GM23248 (cell line): ENCODE data around the gene FSIP2. TPM values are rescaled to one million over a fixed set of nuclear protein-coding genes. Genes with fewer than 3 reads are reported as not detected.
"Not testable (repeated sequence)": the region's sequence is repeated elsewhere in the genome, so short reads cannot be mapped to it uniquely, and the experiment has no call there.

Experiments
- DNase-seq: peaks from one replicate; pipeline ENCODE4 v3.0.0-alpha.2; 2015
- H2AFZ ChIP-seq: fragments of 200-600 bp; sonication (generic); 2 replicates; pipeline ENCODE4 v1.6.1; 2016; ENCODE audit warnings: antibody characterized with exemption
- H3F3A ChIP-seq: fragments of 200-600 bp; sonication (generic); 2 replicates; pipeline ENCODE4 v1.6.1; 2016; ENCODE audit warnings: mild to moderate bottlenecking, antibody characterized with exemption, mixed run types; ENCODE audit not compliant: insufficient read depth
- H3K27ac ChIP-seq: fragments of 200-600 bp; sonication (generic); 2 replicates; pipeline ENCODE4 v1.5.1; 2016; ENCODE audit warnings: mild to moderate bottlenecking
- H3K27me3 ChIP-seq: fragments of 200-600 bp; sonication (generic); replicated peaks from 2 replicates; pipeline ENCODE4 v1.6.1; 2016; ENCODE audit warnings: mild to moderate bottlenecking; ENCODE audit not compliant: insufficient read depth
- H3K36me3 ChIP-seq: fragments of 200-600 bp; sonication (generic); 2 replicates; pipeline ENCODE4 v1.6.1; 2016; ENCODE audit warnings: low read depth, mild to moderate bottlenecking
- H3K4me1 ChIP-seq: fragments of 200-600 bp; sonication (generic); 2 replicates; pipeline ENCODE4 v1.6.1; 2016; ENCODE audit warnings: mild to moderate bottlenecking; ENCODE audit not compliant: insufficient read depth
- H3K4me2 ChIP-seq: fragments of 200-600 bp; sonication (generic); one replicate; pipeline ENCODE4 v1.6.1; 2016; ENCODE audit warnings: mild to moderate bottlenecking; ENCODE audit not compliant: unreplicated experiment
- H3K4me3 ChIP-seq: fragments of 200-600 bp; sonication (generic); 2 replicates; pipeline ENCODE4 v1.5.1; 2016; ENCODE audit warnings: mild to moderate bottlenecking
- H3K79me2 ChIP-seq: fragments of 200-600 bp; sonication (generic); 2 replicates; pipeline ENCODE4 v1.6.1; 2016; ENCODE audit warnings: mild to moderate bottlenecking; ENCODE audit not compliant: insufficient read depth
- H3K9ac ChIP-seq: fragments of 200-600 bp; sonication (generic); 2 replicates; pipeline ENCODE4 v1.6.1; 2016; ENCODE audit warnings: mild to moderate bottlenecking
- H3K9me2 ChIP-seq: fragments of 200-600 bp; sonication (generic); 2 replicates; pipeline ENCODE4 v1.6.1; 2016; ENCODE audit warnings: mixed run types, mild to moderate bottlenecking, moderate library complexity; ENCODE audit not compliant: insufficient read depth
- H3K9me3 ChIP-seq: fragments of 200-600 bp; sonication (generic); one replicate; pipeline ENCODE4 v1.6.1; 2017; ENCODE audit warnings: low read depth
- H4K20me1 ChIP-seq: fragments of 200-600 bp; sonication (generic); 2 replicates; pipeline ENCODE4 v1.6.0; 2016; ENCODE audit not compliant: insufficient read depth
- EZH2 ChIP-seq: fragments of 200-600 bp; sonication (generic); IDR thresholded peaks from 2 replicates; pipeline ENCODE4 v1.6.1; 2018; ENCODE audit warnings: antibody characterized with exemption, mild to moderate bottlenecking; ENCODE audit not compliant: insufficient read depth, poor library complexity, severe bottlenecking
- EZH2phosphoT487 ChIP-seq: fragments of 200-600 bp; sonication (generic); IDR thresholded peaks from 2 replicates; pipeline ENCODE4 v1.6.1; 2018; ENCODE audit warnings: antibody characterized with exemption, moderate library complexity, mild to moderate bottlenecking, low read depth; ENCODE audit not compliant: insufficient read depth
- WGBS, 2 experiments: methylation state at CpG; one replicate each; pipeline ENCODE4 v1.1.6; 2015 to 2017; ENCODE audit warnings: low lambda C conversion rate in 2 of 2, low coverage in 1 of 2; ENCODE audit errors: missing lambda C conversion rate in 2 of 2; 5-methylcytosine and 5-hydroxymethylcytosine counted together
- in situ Hi-C: fragments of 300-500 bp; cut with MboI; formaldehyde crosslinking; loops from 2 replicates; pipeline ENCODE4 v1.15.0; 2020
- polyA plus RNA-seq: library from polyadenylated mRNA; unstranded; fragments of >200 nt; fragmentation: Nextera tagmentation; extraction: Ambion mirVana; gene quantifications from 2 replicates; pipeline ENCODE4 v1.2.1, GENCODE V29; 2016
- total RNA-seq: library from RNA; depleted of rRNA; stranded (reverse); fragments of >200 nt; shearing (Covaris generic); gene quantifications from 2 replicates; pipeline ENCODE4 v1.2.3, GENCODE V29; 2014

The FSIP2 gene
- total and polyA plus RNA-seq, 2 experiments from 2014 or later = not detected

- no peak overlapping the region for H3K9ac ChIP-seq
- no peaks in the 10 kb centered on the region for H4K20me1 ChIP-seq
- H3K4me2 ChIP-seq = no peak overlapping the region
- TF ChIP-seq EZH2phosphoT487 = no peak
- no peak for TF ChIP-seq EZH2
- no peak overlapping the region for H2AFZ ChIP-seq
- WGBS, 2 experiments = 4 to 10% methylated on average over 1 of the region's 1 CpG
- no peaks in the 10 kb centered on the region for H3K79me2 ChIP-seq
- H3K27me3 ChIP-seq = no peaks in the 10 kb centered on the region
- H3K9me3 ChIP-seq = no peaks in the 10 kb centered on the region
- no peaks in the 10 kb centered on the region for H3K4me1 ChIP-seq
- DNase-seq = no peak
- no peak overlapping the region for H3K27ac ChIP-seq
- no peak overlapping the region for H3K4me3 ChIP-seq
- in situ Hi-C loops = no loop called here
- H3K36me3 ChIP-seq = no peaks in the 10 kb centered on the region
- no peaks in the 10 kb centered on the region for H3F3A ChIP-seq
- H3K9me2 ChIP-seq = no peaks in the 10 kb centered on the region
Observed at GRCh38 chr2:185860321-185860720, 121.7 kb downstream of the FSIP2 start.

- TF ChIP-seq EZH2phosphoT487 = no peak
- no peak for TF ChIP-seq EZH2
- in situ Hi-C loops = no loop called here
- Histone ChIP-seq H3K27me3 (no peaks in the 10 kb centered on the region), H3K9ac (no peak overlapping the region), H3K36me3 (no peaks in the 10 kb centered on the region), H3K27ac (no peak overlapping the region), H3K79me2 (no peaks in the 10 kb centered on the region), H3K9me2 (no peaks in the 10 kb centered on the region), H3F3A (no peaks in the 10 kb centered on the region), H3K9me3 (no peaks in the 10 kb centered on the region), H3K4me1 (no peaks in the 10 kb centered on the region), H4K20me1 (no peaks in the 10 kb centered on the region), H3K4me2 (no peak overlapping the region), H3K4me3 (no peak overlapping the region), H2AFZ (no peak overlapping the region)
- 46 to 47% methylated on average over 7 of the region's 7 CpGs for WGBS, 2 experiments
- DNase-seq = no peak
Observed at GRCh38 chr2:185862657-185863398, 124.2 kb downstream of the FSIP2 start.

GRCh38 chr2:185864468-185865260 lies 126.1 kb downstream of the FSIP2 start:
- H3K4me1 ChIP-seq, H3K79me2 ChIP-seq, H3K27me3 ChIP-seq, in situ Hi-C loops, H4K20me1 ChIP-seq, H3K36me3 ChIP-seq, H2AFZ ChIP-seq, H3K4me3 ChIP-seq, H3K9me3 ChIP-seq, H3K4me2 ChIP-seq, H3K9me2 ChIP-seq, H3K27ac ChIP-seq, DNase-seq, H3F3A ChIP-seq, H3K9ac ChIP-seq: not testable (repeated sequence)
- WGBS, 2 experiments = 64 to 67% methylated on average over 21 to 27 of the region's 31 CpGs

- Histone ChIP-seq H3K27me3 (no peaks in the 10 kb centered on the region), H3K4me1 (no peaks in the 10 kb centered on the region), H3K9me3 (no peaks in the 10 kb centered on the region), H3K9ac (no peak overlapping the region), H3K36me3 (no peaks in the 10 kb centered on the region), H3K27ac (no peak overlapping the region), H3F3A (no peaks in the 10 kb centered on the region), H3K4me2 (no peak overlapping the region), H2AFZ (no peak overlapping the region), H3K79me2 (no peaks in the 10 kb centered on the region), H3K9me2 (no peaks in the 10 kb centered on the region), H3K4me3 (no peak overlapping the region), H4K20me1 (no peaks in the 10 kb centered on the region)
- no peak for DNase-seq
- 47 to 58% methylated on average over 7 of the region's 7 CpGs for WGBS, 2 experiments
- TF ChIP-seq EZH2phosphoT487 (no peak), EZH2 (no peak)
- in situ Hi-C loops = no loop called here
Observed at GRCh38 chr2:185875136-185875931, 136.7 kb downstream of the FSIP2 start.
